GM12878 (cell line): ENCODE results near the gene CCDC170. TPM values are rescaled to one million over a fixed set of nuclear protein-coding genes. Genes with fewer than 3 reads are reported as not detected.

Source experiments
- ATAC-seq: fragments of 200-7000 bp; cut with Tn5 transposase; 3 replicates; pipeline ENCODE4 v1.9.1; 2020; ENCODE audit warnings: mild to moderate bottlenecking, moderate library complexity
- BruUV-seq: library from RNA; stranded (reverse); fragments of 400-500 nt; replicated peaks from 2 replicates; lab custom pipeline; 2021; lab: Mats Ljungman, UMichigan
- CTCF ChIA-PET: fragments of 300-600 bp; sonication (Branson Sonifier 250); formaldehyde crosslinking; extraction: SDS; loops from one replicate; lab custom pipeline; 2021; ENCODE audit warnings: inconsistent platforms; lab: Yijun Ruan, JAX
- POLR2A ChIA-PET: fragments of 350-600 bp; formaldehyde crosslinking; extraction: SDS; loops from one replicate; lab custom pipeline; 2021; ENCODE audit warnings: inconsistent platforms; lab: Charles Lee
- RAD21 ChIA-PET: fragments of 300-600 bp; sonication (Branson Sonifier 250); formaldehyde crosslinking; loops from one replicate; lab custom pipeline; 2023; ENCODE audit warnings: antibody characterized with exemption; ENCODE audit not compliant: unreplicated experiment; lab: Charles Lee
- SMC1A ChIA-PET: fragments of 300-600 bp; sonication (Branson Sonifier 250); formaldehyde crosslinking; loops from one replicate; lab custom pipeline; 2023; ENCODE audit not compliant: unreplicated experiment, uncharacterized antibody; lab: Charles Lee
- DNase-seq: peaks from one replicate; pipeline ENCODE4 v3.0.0-alpha.2; 2011; ENCODE audit warnings: low read depth, low spot score
- FAIRE-seq: peaks from 3 replicates; lab custom pipeline; 2011; peaks lifted over from hg19 to GRCh38; lab: Jason Lieb, UNC
- H2AFZ ChIP-seq: 2 replicates; pipeline ENCODE4 v1.6.0; 2011; ENCODE audit warnings: low read depth, low read length, control low read depth; ENCODE audit not compliant: control insufficient read depth
- H3K27ac ChIP-seq: 2 replicates; pipeline ENCODE4 v1.5.1; 2011; ENCODE audit warnings: control low read depth; ENCODE audit not compliant: control insufficient read depth, insufficient read depth
- H3K27me3 ChIP-seq, 2 experiments: replicated peaks in 1 of 2; 2 replicates each; pipeline versions ENCODE4 v1.6.0 to v1.6.1; 2011; ENCODE audit warnings: low read length in 1 of 2; ENCODE audit not compliant: control insufficient read depth in 2 of 2, insufficient read depth in 2 of 2
- H3K36me3 ChIP-seq, 2 experiments: 2 replicates each; pipeline ENCODE4 v1.5.1; 2011; ENCODE audit warnings: low read length in 1 of 2; ENCODE audit not compliant: control insufficient read depth in 2 of 2, insufficient read depth in 2 of 2
- H3K4me1 ChIP-seq: 2 replicates; pipeline ENCODE4 v1.6.1; 2011; ENCODE audit warnings: mild to moderate bottlenecking, low read length, moderate library complexity, mixed read lengths; ENCODE audit not compliant: control insufficient read depth, insufficient read depth
- H3K4me2 ChIP-seq: 2 replicates; pipeline ENCODE4 v1.6.0; 2011; ENCODE audit warnings: control low read depth; ENCODE audit not compliant: control insufficient read depth, insufficient read depth
- H3K4me3 ChIP-seq: fragments of 200-600 bp; sonication (generic); 2 replicates; pipeline ENCODE4 v1.5.1; 2016
- H3K79me2 ChIP-seq: 2 replicates; pipeline ENCODE4 v1.6.0; 2011; ENCODE audit warnings: low read length; ENCODE audit not compliant: control insufficient read depth, insufficient read depth
- H3K9ac ChIP-seq: 2 replicates; pipeline ENCODE4 v1.8.0; 2011; ENCODE audit warnings: low read length, control low read depth, mixed read lengths; ENCODE audit not compliant: control insufficient read depth, insufficient read depth
- H3K9me3 ChIP-seq: replicated peaks from 3 replicates; pipeline ENCODE4 v1.5.1; 2011; ENCODE audit warnings: mild to moderate bottlenecking, low read length; ENCODE audit not compliant: control insufficient read depth, insufficient read depth
- H4K20me1 ChIP-seq: 2 replicates; pipeline ENCODE4 v1.6.0; 2011; ENCODE audit not compliant: control insufficient read depth, insufficient read depth
- CEBPZ ChIP-seq: fragments of 150-350 bp; IDR thresholded peaks from 2 replicates; pipeline ENCODE4 v1.6.1; 2016; ENCODE audit warnings: low read depth, low read length
- CREM ChIP-seq: IDR thresholded peaks from 2 replicates; pipeline ENCODE4 v1.6.1; 2014; ENCODE audit warnings: antibody characterized with exemption, low read depth
- CUX1 ChIP-seq: IDR thresholded peaks from 2 replicates; pipeline ENCODE4 v1.6.1; 2012; ENCODE audit warnings: improper control_type of control experiment, low read depth, low read length; ENCODE audit not compliant: insufficient replicate concordance
- E4F1 ChIP-seq: fragments of 450-650 bp; IDR thresholded peaks from 2 replicates; pipeline ENCODE4 v1.6.1; 2018; ENCODE audit warnings: borderline replicate concordance, mild to moderate bottlenecking; ENCODE audit not compliant: partially characterized antibody
- JUNB ChIP-seq: IDR thresholded peaks from 2 replicates; pipeline ENCODE4 v1.6.1; 2016; ENCODE audit warnings: antibody characterized with exemption, mild to moderate bottlenecking
- MXI1 ChIP-seq: fragments of 150-350 bp; IDR thresholded peaks from 2 replicates; pipeline ENCODE4 v1.6.1; 2011; ENCODE audit warnings: low read depth, mild to moderate bottlenecking, inconsistent platforms, low read length, improper control_type of control experiment
- RBBP5 ChIP-seq: fragments of 200-600 bp; sonication (generic); conservative IDR thresholded peaks from 2 replicates; pipeline ENCODE4 v1.6.1; 2016
- SUPT20H ChIP-seq: IDR thresholded peaks from 2 replicates; pipeline ENCODE4 v1.6.1; 2011; ENCODE audit warnings: low read depth, mild to moderate bottlenecking, low read length, moderate library complexity, borderline replicate concordance; ENCODE audit not compliant: control insufficient read depth
- TCF7 ChIP-seq: IDR thresholded peaks from 2 replicates; pipeline ENCODE4 v1.6.1; 2014; ENCODE audit warnings: antibody characterized with exemption, borderline replicate concordance
- ZNF274 ChIP-seq: IDR thresholded peaks from one replicate; pipeline ENCODE4 v1.8.0; 2011; ENCODE audit not compliant: insufficient read length, insufficient read depth
- ZSCAN29 ChIP-seq: fragments of 450-650 bp; IDR thresholded peaks from 2 replicates; pipeline ENCODE4 v1.6.1; 2017; ENCODE audit warnings: mild to moderate bottlenecking, moderate library complexity
- WGBS: methylation state at CpG from one replicate; pipeline ENCODE4 v1.1.6; 2016; ENCODE audit warnings: low lambda C conversion rate; ENCODE audit not compliant: insufficient replicate concordance, insufficient coverage; ENCODE audit errors: missing lambda C conversion rate; 5-methylcytosine and 5-hydroxymethylcytosine counted together
- in situ Hi-C: fragments of 300-500 bp; cut with MboI; formaldehyde crosslinking; loops from 9 replicates; pipeline ENCODE4 v1.14.3; 2018; ENCODE audit warnings: mixed read lengths
- intact Hi-C: fragments of 100-400 bp; cut with micrococcal nuclease; formaldehyde crosslinking; loops from one replicate; pipeline ENCODE4 v1.14.2; 2022; ENCODE audit not compliant: unreplicated experiment
- polyA plus RNA-seq, 11 experiments: library from polyadenylated mRNA; depleted of rRNA in 4 of 11; unstranded in 6 of 11; stranded (reverse) in 5 of 11; fragments of >200 nt; fragmentation: Nextera tagmentation in 4 of 11; fragmentation: Illumina TruSeq in 1 of 11; extraction: Ambion mirVana in 4 of 11; extraction: Trizol in 1 of 11; gene quantifications; 1 replicate in 1 of 11; 2 replicates in 10 of 11; pipeline versions ENCODE4 v1.2.1 to v1.2.3, GENCODE V29; 2011 to 2016; ENCODE audit warnings: inconsistent platforms in 2 of 11, missing spikeins in 2 of 11, low read depth in 1 of 11
- total RNA-seq, 4 experiments: library from RNA; depleted of rRNA in 3 of 4; stranded (reverse); fragments of >200 nt in 3 of 4; fragmentation: Illumina TruSeq in 1 of 4; extraction: Trizol in 1 of 4; gene quantifications; 2 replicates each; pipeline versions ENCODE4 v1.2.1 to v1.2.3, GENCODE V29; 2013 to 2021

Gene CCDC170
- total and polyA plus RNA-seq, 10 of the 15 experiments (the other 5 are each of a cell fraction or from before 2014, with no cell fraction given) = not detected

- Histone ChIP-seq H3K27me3 (no peaks in the 10 kb centered on the region), H3K4me3 (no peak overlapping the region), H3K4me1 (no peaks in the 10 kb centered on the region), H3K27ac (no peak overlapping the region), H2AFZ (no peak overlapping the region), H3K9ac (no peak overlapping the region), H3K9me3 (no peaks in the 10 kb centered on the region; the same call in 2 of the 3 replicates), H3K79me2 (no peaks in the 10 kb centered on the region), H3K4me2 (no peak overlapping the region), H3K36me3 (no peaks in the 10 kb centered on the region), H4K20me1 (no peaks in the 10 kb centered on the region)
- POLR2A ChIA-PET = no interaction called here
- CTCF ChIA-PET = no interaction called here
- 59% methylated on average over 8 of the region's 9 CpGs for WGBS
- RAD21 ChIA-PET = no interaction called here
- intact Hi-C loops (no loop called here), in situ Hi-C loops (no loop called here)
- no peak for ATAC-seq
- FAIRE-seq = no peak
- SMC1A ChIA-PET = no interaction called here
- no TSS peak for BruUV-seq
- DNase-seq = no peak
- no peak for TF ChIP-seq CEBPZ
- TF ChIP-seq ZSCAN29 = no peak
- no peak for TF ChIP-seq ZNF274
- TF ChIP-seq MXI1 = no peak
- no peak for TF ChIP-seq SUPT20H
- no peak for TF ChIP-seq E4F1
- no peak for TF ChIP-seq CUX1
- TF ChIP-seq CREM = no peak
- no peak for TF ChIP-seq JUNB
- no peak for TF ChIP-seq RBBP5
- TF ChIP-seq TCF7 = no peak
Observed at GRCh38 chr6:151514000-151514730, 20.3 kb downstream of the CCDC170 start.
